H9 (cell line): Measurements from ENCODE around the gene CHGA. TPM values are rescaled to one million over a fixed set of nuclear protein-coding genes. Genes with fewer than 3 reads are reported as not detected.

Experiments
- DNase-seq: peaks from one replicate; pipeline ENCODE4 v3.0.0-alpha.2; 2017
- H2AFZ ChIP-seq: one replicate; pipeline ENCODE4 v1.6.1; 2013; ENCODE audit warnings: mild to moderate bottlenecking, low read length, control low read depth, moderate library complexity
- H2AK5ac ChIP-seq: 2 replicates; pipeline ENCODE4 v1.6.1; 2013; ENCODE audit warnings: low read length, control low read depth, mixed read lengths; ENCODE audit not compliant: insufficient read length
- H2BK120ac ChIP-seq: one replicate; pipeline ENCODE4 v1.6.1; 2013; ENCODE audit warnings: low read depth, mild to moderate bottlenecking, low read length, control low read depth, inconsistent platforms; ENCODE audit not compliant: poor library complexity, severe bottlenecking
- H2BK12ac ChIP-seq: 2 replicates; pipeline ENCODE4 v1.6.1; 2013; ENCODE audit warnings: low read length, control low read depth, mixed read lengths, low read depth; ENCODE audit not compliant: insufficient read length
- H2BK15ac ChIP-seq: 2 replicates; pipeline ENCODE4 v1.6.1; 2013; ENCODE audit warnings: low read depth, low read length, control low read depth
- H2BK20ac ChIP-seq: one replicate; pipeline ENCODE4 v1.6.1; 2013; ENCODE audit warnings: low read depth, mild to moderate bottlenecking, low read length, control low read depth, inconsistent platforms; ENCODE audit not compliant: poor library complexity, severe bottlenecking
- H2BK5ac ChIP-seq: 2 replicates; pipeline ENCODE4 v1.6.1; 2013; ENCODE audit warnings: low read length, control low read depth, mixed read lengths; ENCODE audit not compliant: insufficient read length
- H3K14ac ChIP-seq: 2 replicates; pipeline ENCODE4 v1.6.1; 2013; ENCODE audit warnings: low read length, control low read depth; ENCODE audit not compliant: insufficient read depth
- H3K18ac ChIP-seq: 2 replicates; pipeline ENCODE4 v1.6.1; 2013; ENCODE audit warnings: low read depth, mild to moderate bottlenecking, mixed read lengths, low read length, control low read depth; ENCODE audit not compliant: insufficient read length
- H3K23ac ChIP-seq: 2 replicates; pipeline ENCODE4 v1.6.1; 2013; ENCODE audit warnings: low read length, control low read depth, mixed read lengths, low read depth; ENCODE audit not compliant: insufficient read length
- H3K23me2 ChIP-seq: 2 replicates; pipeline ENCODE4 v1.6.1; 2013; ENCODE audit warnings: low read depth, mild to moderate bottlenecking, mixed read lengths, low read length, control low read depth; ENCODE audit not compliant: insufficient read length, poor library complexity, severe bottlenecking
- H3K27ac ChIP-seq: 2 replicates; pipeline ENCODE4 v1.5.1; 2013; ENCODE audit warnings: low read length, control low read depth, mixed read lengths, low read depth; ENCODE audit not compliant: insufficient read length
- H3K27me3 ChIP-seq: 2 replicates; pipeline ENCODE4 v1.6.1; 2013; ENCODE audit warnings: low read length, control low read depth, inconsistent platforms; ENCODE audit not compliant: insufficient read depth
- H3K4ac ChIP-seq: 2 replicates; pipeline ENCODE4 v1.6.1; 2013; ENCODE audit warnings: low read depth, mild to moderate bottlenecking, control low read depth, inconsistent platforms, low read length, moderate library complexity
- H3K4me1 ChIP-seq: 2 replicates; pipeline ENCODE4 v1.6.1; 2013; ENCODE audit warnings: low read length, control low read depth, inconsistent platforms; ENCODE audit not compliant: insufficient read depth
- H3K4me2 ChIP-seq: 2 replicates; pipeline ENCODE4 v1.6.1; 2013; ENCODE audit warnings: low read length, control low read depth, mixed read lengths; ENCODE audit not compliant: insufficient read length, insufficient read depth
- H3K56ac ChIP-seq: 2 replicates; pipeline ENCODE4 v1.6.1; 2013; ENCODE audit warnings: low read depth, mild to moderate bottlenecking, mixed read lengths, low read length, control low read depth; ENCODE audit not compliant: insufficient read length
- H3K79me1 ChIP-seq: 2 replicates; pipeline ENCODE4 v1.6.1; 2013; ENCODE audit warnings: low read depth, mild to moderate bottlenecking, moderate library complexity, low read length, control low read depth, inconsistent platforms; ENCODE audit not compliant: insufficient read depth, poor library complexity, severe bottlenecking
- H3K79me2 ChIP-seq: 2 replicates; pipeline ENCODE4 v1.6.1; 2013; ENCODE audit warnings: low read length, control low read depth, inconsistent platforms; ENCODE audit not compliant: insufficient read depth
- H3K9ac ChIP-seq: 2 replicates; pipeline ENCODE4 v1.6.1; 2013; ENCODE audit warnings: low read length, control low read depth, mixed read lengths; ENCODE audit not compliant: insufficient read length; ENCODE audit errors: extremely low read depth
- H3K9me3 ChIP-seq: one replicate; pipeline ENCODE4 v1.6.1; 2013; ENCODE audit warnings: low read depth, low read length, inconsistent platforms; ENCODE audit not compliant: control insufficient read depth
- H3T11ph ChIP-seq: one replicate; pipeline ENCODE4 v1.6.1; 2013; ENCODE audit warnings: mild to moderate bottlenecking, low read length, control low read depth, inconsistent platforms
- H4K20me1 ChIP-seq: one replicate; pipeline ENCODE4 v1.6.1; 2013; ENCODE audit not compliant: control insufficient read depth, insufficient read length, insufficient read depth
- H4K5ac ChIP-seq: 2 replicates; pipeline ENCODE4 v1.6.1; 2013; ENCODE audit warnings: low read depth, mild to moderate bottlenecking, mixed read lengths, low read length, control low read depth; ENCODE audit not compliant: insufficient read length
- H4K8ac ChIP-seq: replicated peaks from 2 replicates; pipeline ENCODE4 v1.6.1; 2013; ENCODE audit warnings: low read length, control low read depth, mixed read lengths, low read depth; ENCODE audit not compliant: insufficient read length
- H4K91ac ChIP-seq: 2 replicates; pipeline ENCODE4 v1.6.1; 2013; ENCODE audit warnings: low read depth, mild to moderate bottlenecking, moderate library complexity, mixed read lengths, low read length, control low read depth; ENCODE audit not compliant: insufficient read length
- H3K27ac Mint-ChIP-seq, 3 experiments: 2 replicates in 2 of 3; 3 replicates in 1 of 3; pipeline ENCODE4 v1.8.0; 2020 to 2021; ENCODE audit warnings: mixed read lengths in 3 of 3, mild to moderate bottlenecking in 1 of 3, moderate library complexity in 1 of 3
- H3K27me3 Mint-ChIP-seq: 2 replicates; pipeline ENCODE4 v1.8.0; 2021; ENCODE audit warnings: low read depth, mild to moderate bottlenecking, moderate library complexity, mixed read lengths
- H3K36me3 Mint-ChIP-seq, 3 experiments: 2 replicates in 2 of 3; 3 replicates in 1 of 3; pipeline ENCODE4 v1.8.0; 2020 to 2021; ENCODE audit warnings: low read depth in 3 of 3, mixed read lengths in 3 of 3; ENCODE audit not compliant: insufficient read depth in 1 of 3
- H3K4me1 Mint-ChIP-seq, 2 experiments: 2 replicates each; pipeline ENCODE4 v1.8.0; 2020; ENCODE audit warnings: mixed read lengths in 2 of 2
- H3K4me3 Mint-ChIP-seq, 2 experiments: 2 replicates in 1 of 2; 3 replicates in 1 of 2; pipeline ENCODE4 v1.8.0; 2020 to 2021; ENCODE audit warnings: mild to moderate bottlenecking in 2 of 2, mixed read lengths in 2 of 2, moderate library complexity in 1 of 2
- H3K9me3 Mint-ChIP-seq, 2 experiments: 2 replicates in 1 of 2; 3 replicates in 1 of 2; pipeline ENCODE4 v1.8.0; 2020; ENCODE audit warnings: mild to moderate bottlenecking in 2 of 2, mixed read lengths in 2 of 2, moderate library complexity in 1 of 2
- WGBS: extraction: QIAGEN DNeasy Blood & Tissue Kit; methylation state at CpG from one replicate; pipeline ENCODE4 v1.1.7; 2013; ENCODE audit warnings: missing lambda C conversion rate, low lambda C conversion rate, mixed read lengths; ENCODE audit not compliant: insufficient read length; ENCODE audit errors: extremely low coverage; 5-methylcytosine and 5-hydroxymethylcytosine counted together
- total RNA-seq: library from RNA; stranded (reverse); gene quantifications from 2 replicates; pipeline ENCODE4 v1.2.1, GENCODE V29; 2021
- TF ChIP-seq, protein P1 (sequence below): fragments of 200-600 bp; sonication (generic); conservative IDR thresholded peaks from 3 replicates; pipeline ENCODE4 v1.8.0; 2021; ENCODE audit warnings: antibody characterized with exemption, mild to moderate bottlenecking

The CHGA gene
- total RNA-seq, 1 experiment from 2014 or later: 6.7 TPM

GRCh38 chr14:92981726-92982125 is 58.8 kb downstream of the CHGA start:
- Histone ChIP-seq H4K20me1 (no peaks in the 10 kb centered on the region), H2BK12ac (no peak overlapping the region), H3K9me3 (peaks cover 15% of the 10 kb centered on the region), H3K79me1 (no peaks in the 10 kb centered on the region), H3K23ac (no peak overlapping the region), H3K23me2 (no peaks in the 10 kb centered on the region), H4K91ac (no peak overlapping the region), H3K4ac (no peak overlapping the region), H3K18ac (no peak overlapping the region), H3K79me2 (no peaks in the 10 kb centered on the region; the same call in 1 of the 2 replicates), H2AK5ac (no peak overlapping the region), H2AFZ (no peak overlapping the region), H3T11ph (no peak overlapping the region), H3K56ac (no peak overlapping the region), H2BK20ac (no peak overlapping the region), H3K4me2 (no peak overlapping the region), H3K4me1 (no peaks in the 10 kb centered on the region), H4K8ac (no peak overlapping the region), H2BK120ac (no peak overlapping the region), H2BK5ac (no peak overlapping the region), H3K27ac (no peak overlapping the region), H3K9ac (no peak overlapping the region), H4K5ac (no peak overlapping the region), H2BK15ac (no peak overlapping the region), H3K14ac (no peak overlapping the region), H3K27me3 (no peaks in the 10 kb centered on the region)
- DNase-seq: no peak
- peaks cover 61 to 80% (median 61%) of the 10 kb centered on the region in 3 experiments for H3K36me3 Mint-ChIP-seq
- no peak overlapping the region for H3K4me3 Mint-ChIP-seq
- H3K9me3 Mint-ChIP-seq: peaks cover 46 to 47% of the 10 kb centered on the region in 2 experiments
- WGBS: no CpG with 5 or more reads among the region's 8 CpGs
- H3K27ac Mint-ChIP-seq: peak overlapping the region in 1 of 3 experiments; percentile 74; a peak in 2 of 7 replicates
- H3K27me3 Mint-ChIP-seq: peaks cover 3% of the 10 kb centered on the region
- TF ChIP-seq, protein P1, sequence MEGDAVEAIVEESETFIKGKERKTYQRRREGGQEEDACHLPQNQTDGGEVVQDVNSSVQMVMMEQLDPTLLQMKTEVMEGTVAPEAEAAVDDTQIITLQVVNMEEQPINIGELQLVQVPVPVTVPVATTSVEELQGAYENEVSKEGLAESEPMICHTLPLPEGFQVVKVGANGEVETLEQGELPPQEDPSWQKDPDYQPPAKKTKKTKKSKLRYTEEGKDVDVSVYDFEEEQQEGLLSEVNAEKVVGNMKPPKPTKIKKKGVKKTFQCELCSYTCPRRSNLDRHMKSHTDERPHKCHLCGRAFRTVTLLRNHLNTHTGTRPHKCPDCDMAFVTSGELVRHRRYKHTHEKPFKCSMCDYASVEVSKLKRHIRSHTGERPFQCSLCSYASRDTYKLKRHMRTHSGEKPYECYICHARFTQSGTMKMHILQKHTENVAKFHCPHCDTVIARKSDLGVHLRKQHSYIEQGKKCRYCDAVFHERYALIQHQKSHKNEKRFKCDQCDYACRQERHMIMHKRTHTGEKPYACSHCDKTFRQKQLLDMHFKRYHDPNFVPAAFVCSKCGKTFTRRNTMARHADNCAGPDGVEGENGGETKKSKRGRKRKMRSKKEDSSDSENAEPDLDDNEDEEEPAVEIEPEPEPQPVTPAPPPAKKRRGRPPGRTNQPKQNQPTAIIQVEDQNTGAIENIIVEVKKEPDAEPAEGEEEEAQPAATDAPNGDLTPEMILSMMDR: no peak
- H3K4me1 Mint-ChIP-seq: peaks cover 0 to 5% of the 10 kb centered on the region in 2 experiments; a peak in 1 of 4 replicates
